HUES48 (cell line): ENCODE measurements around the gene AK5.
"Not testable (repeated sequence)": the region's sequence is repeated elsewhere in the genome, so short reads cannot be mapped to it uniquely, and the experiment has no call there.

Source experiments
- H3K27ac ChIP-seq: one replicate; pipeline ENCODE4 v1.7.0; 2013; ENCODE audit warnings: low read depth, low read length, inconsistent platforms
- H3K27me3 ChIP-seq: 2 replicates; pipeline ENCODE4 v1.6.1; 2013; ENCODE audit warnings: mild to moderate bottlenecking, low read length; ENCODE audit not compliant: control insufficient read depth, insufficient read depth
- H3K36me3 ChIP-seq: 2 replicates; pipeline ENCODE4 v1.6.1; 2013; ENCODE audit warnings: low read length; ENCODE audit not compliant: control insufficient read depth, insufficient read depth
- H3K4me1 ChIP-seq: 2 replicates; pipeline ENCODE4 v1.6.1; 2013; ENCODE audit warnings: mild to moderate bottlenecking, low read length; ENCODE audit not compliant: control insufficient read depth, insufficient read depth
- H3K4me3 ChIP-seq: 2 replicates; pipeline ENCODE4 v1.5.1; 2013; ENCODE audit warnings: mild to moderate bottlenecking, low read depth, low read length
- H3K9ac ChIP-seq: 2 replicates; pipeline ENCODE4 v1.6.1; 2013; ENCODE audit warnings: mild to moderate bottlenecking, low read depth, low read length, moderate library complexity
- H3K9me3 ChIP-seq: 2 replicates; pipeline ENCODE4 v1.6.1; 2013; ENCODE audit warnings: low read length; ENCODE audit not compliant: control insufficient read depth, insufficient read depth

Gene AK5

DNA sequence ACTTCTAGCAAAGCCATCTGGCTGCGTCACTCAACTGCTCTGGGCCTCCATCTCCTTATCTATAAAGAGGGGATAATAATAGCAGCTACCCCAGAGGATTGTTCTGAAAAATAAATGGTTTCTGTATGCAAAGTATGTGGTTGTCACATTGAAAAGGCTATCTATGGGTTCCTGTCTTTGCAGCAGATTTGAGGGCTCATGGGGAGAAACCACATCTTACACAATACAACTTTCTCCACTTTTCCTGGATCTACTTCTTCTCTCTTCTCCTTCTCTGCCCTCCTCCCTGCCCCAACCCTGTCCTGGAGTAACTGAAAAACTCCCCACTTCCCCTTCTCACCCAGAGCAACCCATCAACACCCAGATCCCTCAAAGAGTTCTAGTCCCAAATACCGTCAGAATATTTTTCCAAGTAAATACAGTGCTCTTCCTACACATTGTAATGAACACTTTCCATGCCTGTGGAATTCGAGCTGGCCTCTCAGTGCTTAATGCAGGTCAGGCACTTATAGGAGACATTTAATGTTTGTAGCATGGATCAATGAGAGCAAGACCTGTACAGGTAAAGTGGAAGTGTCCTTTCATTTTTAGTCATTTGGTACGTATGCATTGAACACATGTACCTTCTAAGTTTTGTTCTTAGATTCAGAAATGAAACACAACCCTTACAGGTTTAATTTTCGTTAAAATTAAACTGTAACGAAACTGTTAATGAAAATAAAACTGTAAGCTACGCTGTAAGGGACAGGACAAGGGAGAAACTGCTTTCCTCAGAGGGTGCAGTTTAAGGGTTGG lies 131.9 kb downstream of the AK5 start:
- Histone ChIP-seq H3K9me3 (no peaks in the 10 kb centered on the region), H3K4me3 (no peak overlapping the region), H3K27me3 (no peaks in the 10 kb centered on the region), H3K4me1 (0 out of 2 replicates have a peak, but pooled peaks cover 5% of the 10 kb centered on the region), H3K27ac (no peak overlapping the region), H3K36me3 (no peaks in the 10 kb centered on the region), H3K9ac (no peak overlapping the region)

DNA sequence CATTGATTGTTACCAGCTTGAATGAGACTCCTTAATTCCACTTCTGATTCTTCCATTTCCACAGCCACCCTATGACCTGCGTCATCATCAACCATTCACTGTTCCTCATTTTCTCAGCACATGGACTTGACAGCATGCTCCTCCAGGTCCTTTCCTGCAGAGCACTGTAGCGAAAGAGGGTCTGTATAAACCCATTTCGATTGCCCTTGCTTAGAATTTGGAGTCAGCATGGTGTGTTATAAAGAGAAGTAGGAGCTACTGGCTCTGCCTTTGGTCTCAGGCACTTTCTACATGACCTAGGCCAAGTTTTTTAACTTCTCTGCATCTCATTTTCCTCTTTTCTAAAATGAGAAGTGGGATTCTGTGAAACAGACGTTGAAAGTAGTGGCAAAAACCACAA lies 133.8 kb downstream of the AK5 start:
- Histone ChIP-seq H3K4me3 (no peak overlapping the region), H3K4me1 (0 out of 2 replicates have a peak, but pooled peaks cover 5% of the 10 kb centered on the region), H3K27ac (no peak overlapping the region), H3K9me3 (no peaks in the 10 kb centered on the region), H3K9ac (no peak overlapping the region), H3K36me3 (no peaks in the 10 kb centered on the region), H3K27me3 (no peaks in the 10 kb centered on the region)

DNA sequence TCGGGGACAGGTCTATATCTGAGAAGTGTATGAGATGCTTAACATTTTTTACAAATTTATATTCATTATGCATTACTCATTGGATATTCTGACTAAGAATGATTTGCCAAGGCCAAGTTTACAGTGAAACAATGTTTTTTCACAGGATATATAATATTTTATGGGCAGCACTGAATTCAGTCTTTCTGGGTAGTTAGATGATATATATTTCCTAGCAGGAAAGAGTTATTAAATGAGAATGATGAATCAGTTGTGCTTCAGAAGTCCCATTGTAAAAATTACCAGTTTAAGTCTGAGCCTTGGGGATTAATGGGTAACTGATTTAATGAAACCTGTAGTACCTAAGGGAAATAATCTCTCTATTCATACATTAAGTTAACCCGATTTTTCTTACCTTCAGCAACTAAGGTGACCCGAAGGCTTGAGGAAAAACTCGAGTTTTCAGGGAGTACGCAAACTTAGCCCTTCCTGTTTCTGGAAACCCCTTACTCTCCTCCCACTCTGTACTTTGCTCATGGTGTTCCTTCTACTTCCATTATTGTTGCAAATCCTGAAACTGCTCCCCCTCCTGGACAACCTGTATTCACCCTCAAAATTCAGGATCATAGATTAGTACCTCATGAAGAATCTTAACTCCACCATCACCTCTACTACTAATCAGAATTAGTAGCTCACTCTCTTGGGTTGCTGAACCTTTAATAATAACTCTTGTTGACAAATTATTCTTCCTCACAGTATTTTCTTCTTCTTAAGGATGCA lies 135.1 kb downstream of the AK5 start:
- H3K9me3 ChIP-seq: no peaks in the 10 kb centered on the region
- no peak overlapping the region for H3K4me3 ChIP-seq
- no peak overlapping the region for H3K9ac ChIP-seq
- H3K4me1 ChIP-seq: 0 out of 2 replicates have a peak, but pooled peaks cover 5% of the 10 kb centered on the region
- no peaks in the 10 kb centered on the region for H3K36me3 ChIP-seq
- no peak overlapping the region for H3K27ac ChIP-seq
- no peaks in the 10 kb centered on the region for H3K27me3 ChIP-seq

DNA sequence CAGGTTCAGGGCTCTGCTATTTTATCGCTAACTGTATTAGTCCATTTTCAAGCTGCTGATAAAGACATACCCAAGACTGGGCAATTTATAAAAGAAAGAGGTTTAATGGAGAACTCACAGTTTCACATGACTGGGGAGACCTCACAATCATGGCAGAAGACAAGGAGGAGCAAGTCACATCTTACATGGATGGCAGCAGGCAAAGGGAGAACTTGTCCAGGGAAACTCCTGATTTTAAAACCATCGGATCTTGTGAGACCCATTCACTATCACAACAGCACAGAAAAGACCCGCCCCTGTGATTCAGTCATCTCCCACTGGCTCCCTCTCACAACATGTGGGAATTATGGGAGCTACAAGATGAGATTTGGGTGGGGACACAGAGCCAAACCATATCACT lies 136.2 kb downstream of the AK5 start:
- not testable (repeated sequence) for H3K9ac ChIP-seq, H3K4me1 ChIP-seq, H3K27me3 ChIP-seq, H3K4me3 ChIP-seq, H3K9me3 ChIP-seq, H3K27ac ChIP-seq, H3K36me3 ChIP-seq

- Histone ChIP-seq H3K27ac (no peak overlapping the region), H3K36me3 (no peaks in the 10 kb centered on the region), H3K27me3 (no peaks in the 10 kb centered on the region), H3K4me1 (no peaks in the 10 kb centered on the region), H3K4me3 (no peak overlapping the region), H3K9me3 (no peaks in the 10 kb centered on the region), H3K9ac (no peak overlapping the region)
Measured at GRCh38 chr1:77421504-77422233, 139.8 kb downstream of the AK5 start.

GRCh38 chr1:77424236-77424635 lies 142.4 kb downstream of the AK5 start:
- H3K27ac ChIP-seq: no peak overlapping the region
- no peak overlapping the region for H3K9ac ChIP-seq
- H3K27me3 ChIP-seq: no peaks in the 10 kb centered on the region
- H3K36me3 ChIP-seq: no peaks in the 10 kb centered on the region
- H3K9me3 ChIP-seq: no peaks in the 10 kb centered on the region; the same call in 1 of the 2 replicates
- no peaks in the 10 kb centered on the region for H3K4me1 ChIP-seq
- H3K4me3 ChIP-seq: no peak overlapping the region

GRCh38 chr1:77428068-77428467 lies 146.2 kb downstream of the AK5 start:
- Histone ChIP-seq H3K9me3 (no peaks in the 10 kb centered on the region; the same call in 1 of the 2 replicates), H3K36me3 (no peaks in the 10 kb centered on the region), H3K27me3 (no peaks in the 10 kb centered on the region), H3K4me3 (no peak overlapping the region), H3K4me1 (no peaks in the 10 kb centered on the region), H3K27ac (no peak overlapping the region), H3K9ac (no peak overlapping the region)

DNA sequence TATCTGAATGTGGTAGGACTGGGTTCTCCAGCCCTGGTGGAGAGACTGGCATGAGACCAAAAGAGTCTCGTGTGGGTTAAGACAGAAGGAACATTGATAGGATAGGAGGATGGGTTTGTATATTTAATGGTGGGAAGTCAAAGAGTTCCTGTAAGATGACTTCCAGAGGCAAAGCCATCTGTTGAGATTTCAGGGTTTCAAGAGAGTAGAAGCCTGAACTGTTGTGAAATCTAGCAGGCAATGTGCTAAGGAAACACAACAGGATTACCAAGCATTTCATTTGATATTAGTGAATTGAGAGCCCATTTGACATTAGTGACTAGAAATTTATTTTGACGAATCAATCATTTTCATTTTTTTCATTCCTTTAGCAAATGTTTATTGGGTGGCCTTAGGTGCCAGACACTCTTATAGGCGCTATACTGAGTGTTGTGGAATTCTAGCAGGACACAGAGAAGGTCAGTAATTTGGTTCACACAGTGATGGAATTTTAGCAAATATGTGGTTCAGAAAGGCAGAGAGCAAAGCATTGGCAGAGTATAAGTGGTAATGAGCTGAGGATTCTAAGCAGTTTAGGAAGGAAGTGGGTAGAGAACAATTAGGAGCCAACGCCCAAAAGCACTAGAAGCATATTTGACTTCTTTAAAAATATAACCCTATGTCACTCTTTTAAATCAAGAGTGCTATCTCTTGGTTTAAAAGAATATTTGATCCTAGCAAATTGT lies 149.3 kb downstream of the AK5 start:
- no peaks in the 10 kb centered on the region for H3K36me3 ChIP-seq
- H3K9me3 ChIP-seq: no peaks in the 10 kb centered on the region; the same call in 1 of the 2 replicates
- H3K9ac ChIP-seq: no peak overlapping the region
- H3K27ac ChIP-seq: no peak overlapping the region
- H3K4me1 ChIP-seq: no peaks in the 10 kb centered on the region
- H3K4me3 ChIP-seq: no peak overlapping the region
- no peaks in the 10 kb centered on the region for H3K27me3 ChIP-seq

DNA sequence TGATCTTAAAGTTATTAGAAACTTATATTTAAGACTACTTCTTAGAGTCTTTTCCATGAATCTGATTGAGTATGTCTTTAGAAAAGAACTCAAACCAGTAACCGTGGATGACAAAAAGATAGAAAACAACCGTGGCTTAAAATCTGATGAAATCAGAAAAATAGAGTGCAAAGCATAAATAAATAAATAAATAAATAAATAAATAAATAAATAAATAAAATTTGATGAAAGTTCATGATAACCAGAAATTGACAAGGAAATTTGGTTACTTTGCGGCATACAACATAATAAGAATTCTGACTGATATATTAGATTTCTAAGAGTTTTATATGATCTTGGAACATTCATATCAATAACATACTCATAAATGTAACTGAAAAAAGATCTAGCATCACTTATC lies 152.1 kb downstream of the AK5 start:
- no peak overlapping the region for H3K9ac ChIP-seq
- H3K9me3 ChIP-seq: no peaks in the 10 kb centered on the region
- H3K27me3 ChIP-seq: no peaks in the 10 kb centered on the region
- H3K36me3 ChIP-seq: no peaks in the 10 kb centered on the region
- peaks cover 4% of the 10 kb centered on the region; the same call in 1 of the 2 replicates for H3K4me1 ChIP-seq
- no peak overlapping the region for H3K27ac ChIP-seq
- no peak overlapping the region for H3K4me3 ChIP-seq

DNA sequence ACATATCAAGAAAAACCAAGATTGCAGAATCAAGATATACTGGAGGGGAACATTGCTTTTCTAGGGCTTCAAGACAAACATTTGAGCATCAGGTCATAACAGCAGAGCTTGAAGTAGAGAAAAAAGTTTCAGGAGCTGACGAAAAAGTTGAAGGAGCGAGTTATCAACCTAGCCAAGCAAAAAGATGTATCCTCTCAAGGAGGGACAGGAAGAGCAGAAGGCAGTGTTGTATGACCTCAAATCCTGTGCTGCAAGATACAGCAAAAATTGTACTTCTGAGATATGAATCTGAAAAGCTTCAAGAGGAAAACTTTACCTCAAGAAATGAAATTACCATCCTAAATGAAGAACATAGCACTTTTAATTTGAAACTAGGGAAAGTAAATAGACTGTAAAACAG lies 153.1 kb downstream of the AK5 start:
- no peaks in the 10 kb centered on the region for H3K36me3 ChIP-seq
- no peak overlapping the region for H3K4me3 ChIP-seq
- H3K27ac ChIP-seq: no peak overlapping the region
- no peak overlapping the region for H3K9ac ChIP-seq
- peaks cover 4% of the 10 kb centered on the region; the same call in 1 of the 2 replicates for H3K4me1 ChIP-seq
- no peaks in the 10 kb centered on the region for H3K27me3 ChIP-seq
- H3K9me3 ChIP-seq: no peaks in the 10 kb centered on the region
